GM12878 (cell line): ENCODE measurements around the gene TMEM181. TPM values are rescaled to one million over a fixed set of nuclear protein-coding genes. Genes with fewer than 3 reads are reported as not detected.

Source experiments
- ATAC-seq: fragments of 200-7000 bp; cut with Tn5 transposase; 3 replicates; pipeline ENCODE4 v1.9.1; 2020; ENCODE audit warnings: mild to moderate bottlenecking, moderate library complexity
- BruUV-seq: library from RNA; stranded (reverse); fragments of 400-500 nt; replicated peaks from 2 replicates; lab custom pipeline; 2021; lab: Mats Ljungman, UMichigan
- CTCF ChIA-PET: fragments of 300-600 bp; sonication (Branson Sonifier 250); formaldehyde crosslinking; extraction: SDS; loops from one replicate; lab custom pipeline; 2021; ENCODE audit warnings: inconsistent platforms; lab: Yijun Ruan, JAX
- POLR2A ChIA-PET: fragments of 350-600 bp; formaldehyde crosslinking; extraction: SDS; loops from one replicate; lab custom pipeline; 2021; ENCODE audit warnings: inconsistent platforms; lab: Charles Lee
- RAD21 ChIA-PET: fragments of 300-600 bp; sonication (Branson Sonifier 250); formaldehyde crosslinking; loops from one replicate; lab custom pipeline; 2023; ENCODE audit warnings: antibody characterized with exemption; ENCODE audit not compliant: unreplicated experiment; lab: Charles Lee
- SMC1A ChIA-PET: fragments of 300-600 bp; sonication (Branson Sonifier 250); formaldehyde crosslinking; loops from one replicate; lab custom pipeline; 2023; ENCODE audit not compliant: unreplicated experiment, uncharacterized antibody; lab: Charles Lee
- DNase-seq: peaks from one replicate; pipeline ENCODE4 v3.0.0-alpha.2; 2011; ENCODE audit warnings: low read depth, low spot score
- FAIRE-seq: peaks from 3 replicates; lab custom pipeline; 2011; peaks lifted over from hg19 to GRCh38; lab: Jason Lieb, UNC
- H2AFZ ChIP-seq: 2 replicates; pipeline ENCODE4 v1.6.0; 2011; ENCODE audit warnings: low read depth, low read length, control low read depth; ENCODE audit not compliant: control insufficient read depth
- H3K27ac ChIP-seq: 2 replicates; pipeline ENCODE4 v1.5.1; 2011; ENCODE audit warnings: control low read depth; ENCODE audit not compliant: control insufficient read depth, insufficient read depth
- H3K27me3 ChIP-seq, 2 experiments: replicated peaks in 1 of 2; 2 replicates each; pipeline versions ENCODE4 v1.6.0 to v1.6.1; 2011; ENCODE audit warnings: low read length in 1 of 2; ENCODE audit not compliant: control insufficient read depth in 2 of 2, insufficient read depth in 2 of 2
- H3K36me3 ChIP-seq, 2 experiments: 2 replicates each; pipeline ENCODE4 v1.5.1; 2011; ENCODE audit warnings: low read length in 1 of 2; ENCODE audit not compliant: control insufficient read depth in 2 of 2, insufficient read depth in 2 of 2
- H3K4me1 ChIP-seq: 2 replicates; pipeline ENCODE4 v1.6.1; 2011; ENCODE audit warnings: mild to moderate bottlenecking, low read length, moderate library complexity, mixed read lengths; ENCODE audit not compliant: control insufficient read depth, insufficient read depth
- H3K4me2 ChIP-seq: 2 replicates; pipeline ENCODE4 v1.6.0; 2011; ENCODE audit warnings: control low read depth; ENCODE audit not compliant: control insufficient read depth, insufficient read depth
- H3K4me3 ChIP-seq: fragments of 200-600 bp; sonication (generic); 2 replicates; pipeline ENCODE4 v1.5.1; 2016
- H3K79me2 ChIP-seq: 2 replicates; pipeline ENCODE4 v1.6.0; 2011; ENCODE audit warnings: low read length; ENCODE audit not compliant: control insufficient read depth, insufficient read depth
- H3K9ac ChIP-seq: 2 replicates; pipeline ENCODE4 v1.8.0; 2011; ENCODE audit warnings: low read length, control low read depth, mixed read lengths; ENCODE audit not compliant: control insufficient read depth, insufficient read depth
- H3K9me3 ChIP-seq: replicated peaks from 3 replicates; pipeline ENCODE4 v1.5.1; 2011; ENCODE audit warnings: mild to moderate bottlenecking, low read length; ENCODE audit not compliant: control insufficient read depth, insufficient read depth
- H4K20me1 ChIP-seq: 2 replicates; pipeline ENCODE4 v1.6.0; 2011; ENCODE audit not compliant: control insufficient read depth, insufficient read depth
- KAT2A ChIP-seq: conservative IDR thresholded peaks from 2 replicates; pipeline ENCODE4 v1.6.1; 2011; ENCODE audit warnings: low read depth, low read length; ENCODE audit not compliant: control insufficient read depth
- MXI1 ChIP-seq: fragments of 150-350 bp; IDR thresholded peaks from 2 replicates; pipeline ENCODE4 v1.6.1; 2011; ENCODE audit warnings: low read depth, mild to moderate bottlenecking, inconsistent platforms, low read length, improper control_type of control experiment
- NFYA ChIP-seq: IDR thresholded peaks from 2 replicates; pipeline ENCODE4 v1.6.1; 2011; ENCODE audit warnings: low read depth, mild to moderate bottlenecking, low read length, improper control_type of control experiment, borderline replicate concordance
- RELB ChIP-seq: fragments of 450-650 bp; IDR thresholded peaks from 2 replicates; pipeline ENCODE4 v1.6.1; 2017; ENCODE audit warnings: low read depth, mild to moderate bottlenecking, moderate library complexity
- SMC3 ChIP-seq: IDR thresholded peaks from 2 replicates; pipeline ENCODE4 v1.6.1; 2011; ENCODE audit warnings: low read length, improper control_type of control experiment, borderline replicate concordance
- TAF1 ChIP-seq: IDR thresholded peaks from 2 replicates; pipeline ENCODE4 v1.6.1; 2011; ENCODE audit warnings: mild to moderate bottlenecking, low read depth, low read length, borderline replicate concordance
- TARDBP ChIP-seq: IDR thresholded peaks from 2 replicates; pipeline ENCODE4 v1.6.1; 2016; ENCODE audit warnings: borderline replicate concordance
- ZNF687 ChIP-seq: fragments of 450-650 bp; IDR thresholded peaks from 2 replicates; pipeline ENCODE4 v1.6.1; 2017; ENCODE audit warnings: mild to moderate bottlenecking, moderate library complexity
- WGBS: methylation state at CpG from one replicate; pipeline ENCODE4 v1.1.6; 2016; ENCODE audit warnings: low lambda C conversion rate; ENCODE audit not compliant: insufficient replicate concordance, insufficient coverage; ENCODE audit errors: missing lambda C conversion rate; 5-methylcytosine and 5-hydroxymethylcytosine counted together
- in situ Hi-C: fragments of 300-500 bp; cut with MboI; formaldehyde crosslinking; loops from 9 replicates; pipeline ENCODE4 v1.14.3; 2018; ENCODE audit warnings: mixed read lengths
- intact Hi-C: fragments of 100-400 bp; cut with micrococcal nuclease; formaldehyde crosslinking; loops from one replicate; pipeline ENCODE4 v1.14.2; 2022; ENCODE audit not compliant: unreplicated experiment
- polyA plus RNA-seq, 11 experiments: library from polyadenylated mRNA; depleted of rRNA in 4 of 11; unstranded in 6 of 11; stranded (reverse) in 5 of 11; fragments of >200 nt; fragmentation: Nextera tagmentation in 4 of 11; fragmentation: Illumina TruSeq in 1 of 11; extraction: Ambion mirVana in 4 of 11; extraction: Trizol in 1 of 11; gene quantifications; 1 replicate in 1 of 11; 2 replicates in 10 of 11; pipeline versions ENCODE4 v1.2.1 to v1.2.3, GENCODE V29; 2011 to 2016; ENCODE audit warnings: inconsistent platforms in 2 of 11, missing spikeins in 2 of 11, low read depth in 1 of 11
- total RNA-seq, 4 experiments: library from RNA; depleted of rRNA in 3 of 4; stranded (reverse); fragments of >200 nt in 3 of 4; fragmentation: Illumina TruSeq in 1 of 4; extraction: Trizol in 1 of 4; gene quantifications; 2 replicates each; pipeline versions ENCODE4 v1.2.1 to v1.2.3, GENCODE V29; 2013 to 2021
- TF ChIP-seq, protein P1 (sequence below): fragments of 450-650 bp; IDR thresholded peaks from 2 replicates; pipeline ENCODE4 v1.6.1; 2018; ENCODE audit warnings: borderline replicate concordance, mild to moderate bottlenecking; ENCODE audit not compliant: partially characterized antibody
- TF ChIP-seq, protein P2 (sequence below): fragments of 450-650 bp; IDR thresholded peaks from 2 replicates; pipeline ENCODE4 v1.6.1; 2017; ENCODE audit warnings: mild to moderate bottlenecking, low read depth, inconsistent platforms; ENCODE audit not compliant: poor library complexity, severe bottlenecking
- TF ChIP-seq, protein P3 (sequence below): IDR thresholded peaks from 2 replicates; pipeline ENCODE4 v1.6.1; 2011; ENCODE audit warnings: borderline replicate concordance, low read depth, mild to moderate bottlenecking, moderate library complexity, low read length; ENCODE audit not compliant: insufficient read depth, poor library complexity, severe bottlenecking

The TMEM181 gene
- total and polyA plus RNA-seq, 10 of the 15 experiments (the other 5 are each of a cell fraction or from before 2014, with no cell fraction given): 1.5 to 7.9 (median 5.2) TPM

DNA sequence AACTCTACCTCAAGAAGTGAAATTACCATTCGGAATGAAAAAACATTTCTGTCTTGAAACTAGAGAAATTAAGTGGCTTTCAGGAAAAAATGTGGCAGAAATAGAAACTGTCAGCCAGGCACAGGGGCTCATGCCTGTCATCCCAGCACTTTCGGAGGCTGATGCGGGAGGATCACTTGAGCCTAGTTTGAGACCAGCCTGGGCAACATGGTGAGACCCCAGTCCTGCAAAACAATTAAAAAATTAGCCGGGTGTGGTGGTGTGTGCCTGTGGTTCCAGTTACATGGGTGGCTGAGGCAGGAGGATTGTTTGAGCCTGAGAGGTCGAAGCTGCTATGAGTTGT is 7.1 kb upstream of the TMEM181 start:
- no peak overlapping the region for H3K27ac ChIP-seq
- DNase-seq: no peak
- no peaks in the 10 kb centered on the region for H4K20me1 ChIP-seq
- no peaks in the 10 kb centered on the region for H3K79me2 ChIP-seq
- WGBS: 43% methylated on average over 5 of the region's 5 CpGs
- no peak for ATAC-seq
- no peak overlapping the region for H2AFZ ChIP-seq
- CTCF ChIA-PET: interaction anchor here (0.7 to 2.9 kb wide), 7 partner anchors 16 to 688 kb away, joined by 3 to 9 read pairs (median 3); partner anchors contain the start of gene DYNLT1
- POLR2A ChIA-PET: interaction anchor here (0.7 kb wide), 2 partner anchors 8 to 225 kb away, joined by 3 read pairs; no protein-coding TSS in a partner anchor
- BruUV-seq: no TSS peak
- in situ Hi-C loops (no loop called here), intact Hi-C loops (no loop called here)
- no peak overlapping the region for H3K4me2 ChIP-seq
- RAD21 ChIA-PET: interaction anchor here (1.1 to 2.0 kb wide), 4 partner anchors 34 to 331 kb away, joined by 3 to 7 read pairs (median 4); no protein-coding TSS in a partner anchor
- no peak overlapping the region for H3K9ac ChIP-seq
- TF ChIP-seq, protein P1, sequence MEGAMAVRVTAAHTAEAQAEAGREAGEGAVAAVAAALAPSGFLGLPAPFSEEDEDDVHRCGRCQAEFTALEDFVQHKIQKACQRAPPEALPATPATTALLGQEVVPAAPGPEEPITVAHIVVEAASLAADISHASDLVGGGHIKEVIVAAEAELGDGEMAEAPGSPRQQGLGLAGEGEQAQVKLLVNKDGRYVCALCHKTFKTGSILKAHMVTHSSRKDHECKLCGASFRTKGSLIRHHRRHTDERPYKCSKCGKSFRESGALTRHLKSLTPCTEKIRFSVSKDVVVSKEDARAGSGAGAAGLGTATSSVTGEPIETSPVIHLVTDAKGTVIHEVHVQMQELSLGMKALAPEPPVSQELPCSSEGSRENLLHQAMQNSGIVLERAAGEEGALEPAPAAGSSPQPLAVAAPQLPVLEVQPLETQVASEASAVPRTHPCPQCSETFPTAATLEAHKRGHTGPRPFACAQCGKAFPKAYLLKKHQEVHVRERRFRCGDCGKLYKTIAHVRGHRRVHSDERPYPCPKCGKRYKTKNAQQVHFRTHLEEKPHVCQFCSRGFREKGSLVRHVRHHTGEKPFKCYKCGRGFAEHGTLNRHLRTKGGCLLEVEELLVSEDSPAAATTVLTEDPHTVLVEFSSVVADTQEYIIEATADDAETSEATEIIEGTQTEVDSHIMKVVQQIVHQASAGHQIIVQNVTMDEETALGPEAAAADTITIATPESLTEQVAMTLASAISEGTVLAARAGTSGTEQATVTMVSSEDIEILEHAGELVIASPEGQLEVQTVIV: no peak
- TF ChIP-seq RELB: no peak
- TF ChIP-seq, protein P2, sequence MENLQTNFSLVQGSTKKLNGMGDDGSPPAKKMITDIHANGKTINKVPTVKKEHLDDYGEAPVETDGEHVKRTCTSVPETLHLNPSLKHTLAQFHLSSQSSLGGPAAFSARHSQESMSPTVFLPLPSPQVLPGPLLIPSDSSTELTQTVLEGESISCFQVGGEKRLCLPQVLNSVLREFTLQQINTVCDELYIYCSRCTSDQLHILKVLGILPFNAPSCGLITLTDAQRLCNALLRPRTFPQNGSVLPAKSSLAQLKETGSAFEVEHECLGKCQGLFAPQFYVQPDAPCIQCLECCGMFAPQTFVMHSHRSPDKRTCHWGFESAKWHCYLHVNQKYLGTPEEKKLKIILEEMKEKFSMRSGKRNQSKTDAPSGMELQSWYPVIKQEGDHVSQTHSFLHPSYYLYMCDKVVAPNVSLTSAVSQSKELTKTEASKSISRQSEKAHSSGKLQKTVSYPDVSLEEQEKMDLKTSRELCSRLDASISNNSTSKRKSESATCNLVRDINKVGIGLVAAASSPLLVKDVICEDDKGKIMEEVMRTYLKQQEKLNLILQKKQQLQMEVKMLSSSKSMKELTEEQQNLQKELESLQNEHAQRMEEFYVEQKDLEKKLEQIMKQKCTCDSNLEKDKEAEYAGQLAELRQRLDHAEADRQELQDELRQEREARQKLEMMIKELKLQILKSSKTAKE: no peak
- TF ChIP-seq, protein P3, sequence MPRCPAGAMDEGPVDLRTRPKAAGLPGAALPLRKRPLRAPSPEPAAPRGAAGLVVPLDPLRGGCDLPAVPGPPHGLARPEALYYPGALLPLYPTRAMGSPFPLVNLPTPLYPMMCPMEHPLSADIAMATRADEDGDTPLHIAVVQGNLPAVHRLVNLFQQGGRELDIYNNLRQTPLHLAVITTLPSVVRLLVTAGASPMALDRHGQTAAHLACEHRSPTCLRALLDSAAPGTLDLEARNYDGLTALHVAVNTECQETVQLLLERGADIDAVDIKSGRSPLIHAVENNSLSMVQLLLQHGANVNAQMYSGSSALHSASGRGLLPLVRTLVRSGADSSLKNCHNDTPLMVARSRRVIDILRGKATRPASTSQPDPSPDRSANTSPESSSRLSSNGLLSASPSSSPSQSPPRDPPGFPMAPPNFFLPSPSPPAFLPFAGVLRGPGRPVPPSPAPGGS: no peak
- no peak for TF ChIP-seq TAF1
- no peak for TF ChIP-seq NFYA
- TF ChIP-seq ZNF687: no peak
- no peak for TF ChIP-seq KAT2A
- TF ChIP-seq MXI1: no peak
- TF ChIP-seq SMC3: no peak
- no peak for TF ChIP-seq TARDBP
- no peak for FAIRE-seq
- SMC1A ChIA-PET: interaction anchor here (1.3 to 2.6 kb wide), 5 partner anchors 9 to 338 kb away, joined by 3 to 13 read pairs (median 4); no protein-coding TSS in a partner anchor
- no peak overlapping the region for H3K4me3 ChIP-seq
- H3K36me3 ChIP-seq: no peaks in the 10 kb centered on the region
- no peaks in the 10 kb centered on the region for H3K27me3 ChIP-seq
- H3K4me1 ChIP-seq: no peaks in the 10 kb centered on the region
- no peaks in the 10 kb centered on the region for H3K9me3 ChIP-seq
